GM18909 (cell line): ENCODE data around the gene ADGRD2.

ENCODE experiments used
- ATAC-seq: cut with Tn5 transposase; IDR thresholded peaks from one replicate; pipeline ENCODE4 v1.9.1; 2021; ENCODE audit warnings: mild to moderate bottlenecking; ENCODE audit not compliant: unreplicated experiment, poor library complexity

The ADGRD2 gene

GRCh38 chr9:124454791-124455443 is 4.7 kb downstream of the ADGRD2 start:
- ATAC-seq = no peak

DNA sequence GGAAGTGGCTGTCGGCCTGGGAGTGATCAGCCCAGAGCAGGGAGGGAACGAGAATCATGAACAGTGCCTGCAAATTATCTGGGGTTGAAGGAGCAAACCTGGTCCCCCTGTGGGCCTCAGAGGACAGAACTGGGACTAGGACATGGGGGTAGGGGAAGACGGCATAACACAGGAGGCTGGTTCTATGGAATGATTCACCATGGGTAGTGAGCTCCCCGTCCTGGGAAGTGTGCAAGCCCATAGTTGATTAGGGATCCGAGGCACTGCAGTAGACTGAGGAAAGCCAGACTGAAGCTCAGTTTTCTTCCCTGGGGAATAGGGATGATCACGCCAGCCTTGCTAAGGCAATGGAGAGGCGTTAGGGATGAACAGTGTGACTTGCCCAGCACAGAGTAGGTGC is 5.6 kb downstream of the ADGRD2 start:
- ATAC-seq = no peak

DNA sequence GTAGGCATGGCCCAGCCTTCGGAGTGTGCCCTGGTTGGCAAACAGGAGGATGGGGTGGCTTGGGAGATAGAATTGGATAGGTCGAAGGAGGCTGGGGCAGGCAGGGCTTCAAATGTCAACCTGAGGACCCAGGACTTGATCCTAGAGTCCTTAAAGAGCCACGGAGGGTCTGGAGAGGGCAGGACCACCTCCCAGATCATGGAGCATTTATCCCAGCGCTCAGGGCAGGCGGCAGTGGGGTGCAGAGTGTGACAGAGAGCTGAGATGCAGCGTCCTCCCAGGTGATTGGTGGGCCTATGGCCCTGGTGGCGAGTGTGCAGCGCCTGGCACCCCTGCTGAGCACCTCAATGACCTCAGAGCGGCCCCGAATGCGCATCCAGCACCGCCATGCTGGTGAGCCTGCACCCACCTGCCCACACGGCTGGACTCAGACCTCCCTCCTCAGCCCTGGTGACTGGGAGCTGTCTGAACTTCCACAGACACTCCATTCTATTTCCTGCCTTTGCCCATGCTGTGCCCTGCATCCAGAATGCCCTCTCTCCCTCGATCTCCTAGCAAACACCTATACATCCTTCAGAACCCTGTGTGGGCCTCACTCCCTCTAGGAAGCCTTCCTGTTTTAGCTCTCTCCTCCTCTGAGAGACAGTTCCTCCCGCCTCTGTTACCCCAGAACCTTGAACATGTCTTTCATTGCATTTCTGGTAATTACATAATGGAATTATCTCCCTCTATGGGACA is 6.3 kb downstream of the ADGRD2 start:
- ATAC-seq = no peak

DNA sequence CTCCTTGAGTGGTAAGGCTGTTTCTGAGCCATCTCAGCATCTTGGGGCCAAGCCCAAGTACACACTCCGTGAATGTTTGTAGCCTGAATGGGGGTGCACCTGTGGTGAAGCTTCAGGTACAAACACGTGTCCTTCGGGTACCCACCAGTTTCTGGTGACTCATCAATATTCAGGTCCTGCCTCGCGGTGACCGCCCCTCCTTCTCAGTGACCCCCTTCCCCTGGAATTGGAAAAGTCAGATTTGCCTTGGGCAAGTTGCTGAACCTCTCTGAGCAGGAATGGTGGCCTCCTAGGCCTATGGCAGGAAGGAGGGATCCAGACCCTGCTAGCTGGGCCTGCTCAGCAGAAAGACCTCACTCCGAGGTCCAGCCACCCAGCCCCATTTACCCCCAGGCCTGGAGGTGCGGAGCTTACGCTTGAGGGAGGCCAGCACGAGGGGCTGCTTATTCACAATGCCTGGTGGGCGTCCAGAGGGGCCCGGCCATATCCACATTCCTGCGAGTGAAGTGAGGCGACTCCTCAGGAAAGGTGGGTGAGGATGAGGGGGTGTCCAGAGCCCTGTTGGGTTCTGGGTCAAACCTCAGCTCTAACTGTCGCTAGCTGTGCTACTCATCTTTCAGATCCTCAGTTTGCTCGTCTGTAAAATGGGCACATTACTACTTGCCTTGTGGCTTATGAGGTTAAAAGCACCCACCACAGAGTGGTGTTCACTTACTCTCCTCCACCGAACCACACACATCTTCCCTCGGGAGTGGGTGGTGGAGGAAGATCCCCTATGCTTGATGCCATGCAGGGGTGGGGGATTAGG is 7.0 kb downstream of the ADGRD2 start:
- no peak for ATAC-seq

- ATAC-seq = no peak
Measured at GRCh38 chr9:124457887-124458431, 7.7 kb downstream of the ADGRD2 start.

GRCh38 chr9:124458441-124458840 is 8.2 kb downstream of the ADGRD2 start:
- ATAC-seq = no peak

DNA sequence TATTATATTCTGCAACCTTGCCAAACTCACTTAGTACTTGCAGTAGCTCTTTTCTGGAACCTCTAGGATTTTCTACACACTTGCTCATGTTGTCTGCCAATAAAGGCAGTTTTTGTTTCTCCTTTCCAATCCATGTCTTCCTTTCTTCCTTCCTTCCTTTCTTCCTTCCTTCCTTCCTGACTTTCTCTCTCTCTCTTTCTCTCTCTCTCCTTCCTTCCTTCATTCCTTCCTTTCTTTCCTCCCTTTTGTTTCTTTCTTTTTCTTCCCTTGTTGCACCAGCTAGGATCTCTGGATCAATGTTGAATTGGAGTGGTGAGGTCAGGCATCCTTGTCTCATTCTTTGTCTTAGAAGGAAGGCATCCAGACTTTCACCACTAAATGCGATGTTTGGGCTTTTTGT is 12.5 kb downstream of the ADGRD2 start:
- ATAC-seq = no peak

- no peak for ATAC-seq
Measured at GRCh38 chr9:124465736-124466135, 15.5 kb downstream of the ADGRD2 start.

DNA sequence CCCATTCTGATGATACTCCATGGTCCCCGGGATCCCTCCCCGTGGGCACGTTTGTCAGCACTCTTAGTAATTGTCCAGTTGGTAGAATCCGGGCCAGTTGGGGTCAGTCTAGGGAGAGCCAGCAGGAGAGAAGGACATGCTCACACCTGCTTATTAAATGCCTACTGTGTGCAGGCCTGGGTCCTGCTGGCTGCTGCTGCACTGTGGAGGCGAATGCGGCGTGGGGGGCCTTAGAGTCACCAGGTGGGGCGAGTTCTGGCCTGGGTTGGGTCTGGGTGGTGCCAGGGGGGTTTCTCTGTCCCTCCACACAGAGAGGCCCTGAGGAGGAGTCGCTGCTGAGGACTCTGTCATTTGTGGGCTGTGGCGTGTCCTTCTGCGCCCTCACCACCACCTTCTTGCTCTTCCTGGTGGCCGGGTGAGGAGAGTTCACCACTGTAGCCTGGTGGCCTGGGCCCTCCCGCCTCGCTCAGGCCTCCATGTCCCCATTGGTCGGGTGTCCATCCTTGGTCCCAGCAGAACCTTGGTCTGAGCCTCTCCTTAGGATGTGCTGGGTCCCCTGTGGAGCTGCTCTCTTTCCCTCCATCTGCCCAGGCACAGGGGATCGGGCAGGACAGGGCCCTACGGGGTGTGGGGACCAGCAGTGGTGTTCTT is 17.3 kb downstream of the ADGRD2 start:
- no peak for ATAC-seq

DNA sequence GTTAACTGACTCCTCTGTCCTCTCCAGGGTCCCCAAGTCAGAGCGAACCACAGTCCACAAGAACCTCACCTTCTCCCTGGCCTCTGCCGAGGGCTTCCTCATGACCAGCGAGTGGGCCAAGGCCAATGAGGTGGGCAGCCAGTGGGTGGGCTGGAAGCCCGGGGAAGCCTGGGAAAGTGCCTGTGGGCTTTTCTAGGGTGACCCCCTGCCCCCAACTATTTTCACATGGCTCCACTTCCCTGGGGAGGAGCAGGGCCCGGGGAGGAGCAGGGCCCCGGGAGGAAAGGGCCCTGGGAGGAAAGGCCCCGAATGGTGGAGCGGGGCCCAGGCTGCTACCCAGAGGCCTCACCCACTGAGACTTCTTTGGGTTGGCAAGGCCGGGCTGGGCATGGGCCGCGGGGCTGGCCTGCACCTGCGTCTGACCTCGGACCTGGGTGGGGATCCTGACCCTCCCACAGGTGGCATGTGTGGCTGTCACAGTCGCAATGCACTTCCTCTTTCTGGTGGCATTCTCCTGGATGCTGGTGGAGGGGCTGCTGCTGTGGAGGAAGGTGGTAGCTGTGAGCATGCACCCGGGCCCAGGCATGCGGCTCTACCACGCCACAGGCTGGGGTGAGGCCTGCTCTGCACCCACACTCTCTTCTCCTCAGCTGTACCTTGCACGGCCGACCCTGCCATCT is 17.9 kb downstream of the ADGRD2 start:
- ATAC-seq = no peak

- no peak for ATAC-seq
Measured at GRCh38 chr9:124469011-124469832, 19.0 kb downstream of the ADGRD2 start.

DNA sequence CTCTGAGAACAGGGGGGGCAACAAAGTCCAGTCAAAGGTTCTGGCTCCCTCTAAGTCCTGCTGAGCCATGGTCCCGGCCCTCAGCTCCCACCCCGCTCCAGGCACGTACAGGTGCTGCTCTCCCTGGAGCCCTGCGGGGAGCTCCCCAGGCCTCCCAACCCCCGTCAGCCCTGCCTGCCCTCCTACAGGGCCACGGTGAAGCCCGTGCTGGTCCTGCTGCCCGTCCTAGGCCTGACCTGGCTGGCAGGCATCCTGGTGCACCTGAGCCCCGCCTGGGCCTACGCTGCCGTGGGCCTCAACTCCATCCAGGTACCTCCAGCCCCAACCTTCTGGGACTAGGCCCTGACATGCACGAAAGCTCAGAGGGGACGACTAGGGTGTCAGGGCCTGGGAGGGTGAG is 20.1 kb downstream of the ADGRD2 start:
- ATAC-seq = no peak

- no peak for ATAC-seq
Measured at GRCh38 chr9:124470726-124471125, 20.5 kb downstream of the ADGRD2 start.

DNA sequence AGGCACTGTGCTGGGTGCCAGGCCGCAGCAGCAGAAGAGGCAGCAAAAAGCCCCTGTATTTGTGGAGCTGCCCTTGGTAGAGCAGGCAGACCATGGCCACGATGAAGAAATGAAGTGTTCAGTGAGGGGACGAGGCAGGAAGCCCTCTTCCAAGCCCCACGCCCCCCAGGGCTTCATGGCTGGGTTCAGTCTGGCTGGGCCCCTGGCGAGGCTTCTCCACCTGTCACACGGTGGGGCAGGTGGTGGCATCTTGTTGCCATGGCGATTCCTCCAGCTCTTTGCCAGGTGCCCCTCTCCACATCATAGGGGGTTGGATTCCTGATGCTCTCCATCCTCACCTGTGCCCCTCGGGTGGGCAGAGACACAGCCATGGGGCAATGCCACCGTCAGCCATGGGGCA is 21.5 kb downstream of the ADGRD2 start:
- no peak for ATAC-seq

- no peak for ATAC-seq
Measured at GRCh38 chr9:124472770-124473169, 22.5 kb downstream of the ADGRD2 start.

DNA sequence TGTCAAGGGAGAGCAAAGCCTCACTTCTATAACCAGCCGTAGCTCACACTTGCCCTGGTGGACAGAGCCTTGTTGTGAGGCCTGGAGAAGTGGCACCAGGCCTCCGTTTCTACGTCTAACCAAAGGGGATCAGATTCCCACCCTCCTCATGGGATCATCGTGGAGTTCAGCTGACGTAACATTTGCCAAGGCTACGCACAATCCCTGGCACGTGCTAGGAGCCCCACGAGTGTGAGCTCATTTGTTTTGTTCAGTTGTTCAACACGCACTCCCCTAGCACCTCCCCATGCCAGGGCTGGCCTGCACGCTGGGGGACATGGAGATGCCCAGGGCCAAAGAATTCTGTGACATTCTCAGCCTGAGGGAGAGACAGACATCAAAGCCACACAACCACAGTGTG is 23.1 kb downstream of the ADGRD2 start:
- no peak for ATAC-seq

GRCh38 chr9:124474151-124474550 is 23.9 kb downstream of the ADGRD2 start:
- no peak for ATAC-seq

GRCh38 chr9:124475158-124475867 is 25.1 kb downstream of the ADGRD2 start:
- ATAC-seq = no peak
